HG03060 (cell line): ENCODE data around the gene SREBF1.

Source experiments
- ATAC-seq: cut with Tn5 transposase; IDR thresholded peaks from one replicate; pipeline ENCODE4 v1.9.1; 2021; ENCODE audit warnings: low read depth, moderate number of reproducible peaks; ENCODE audit not compliant: unreplicated experiment

SREBF1 gene

GRCh38 chr17:17767154-17767869 is 69.5 kb downstream of the SREBF1 start:
- no peak for ATAC-seq

- ATAC-seq = no peak
Measured at GRCh38 chr17:17766744-17767120, 70.1 kb downstream of the SREBF1 start.

- no peak for ATAC-seq
Measured at GRCh38 chr17:17766077-17766743, 70.6 kb downstream of the SREBF1 start.

- ATAC-seq = no peak
Measured at GRCh38 chr17:17765359-17766076, 71.3 kb downstream of the SREBF1 start.

- no peak for ATAC-seq
Measured at GRCh38 chr17:17763734-17764133, 73.1 kb downstream of the SREBF1 start.

GRCh38 chr17:17763136-17763535 is 73.7 kb downstream of the SREBF1 start:
- ATAC-seq = no peak

- ATAC-seq = no peak
Measured at GRCh38 chr17:17762744-17763105, 74.1 kb downstream of the SREBF1 start.
